Muscle of arm (tissue), 12 donors: ENCODE results near the gene ATG13. TPM values are rescaled to one million over a fixed set of nuclear protein-coding genes. Genes with fewer than 3 reads are reported as not detected.

ENCODE experiments used
- DNase-seq: peaks from one replicate; pipeline ENCODE4 v3.0.0-alpha.2; 2013
- polyA plus RNA-seq, 12 donors: library from polyadenylated mRNA; unstranded; fragments of 120-200 nt; gene quantifications; one replicate each; pipeline ENCODE4 v1.2.1, GENCODE V29; 2013; ENCODE audit not compliant: insufficient read length in 12 of 12

ATG13 gene
- polyA plus RNA-seq, 12 donors, result 21.5 to 47.2 (median 35.9) TPM; not detected in 1

DNA sequence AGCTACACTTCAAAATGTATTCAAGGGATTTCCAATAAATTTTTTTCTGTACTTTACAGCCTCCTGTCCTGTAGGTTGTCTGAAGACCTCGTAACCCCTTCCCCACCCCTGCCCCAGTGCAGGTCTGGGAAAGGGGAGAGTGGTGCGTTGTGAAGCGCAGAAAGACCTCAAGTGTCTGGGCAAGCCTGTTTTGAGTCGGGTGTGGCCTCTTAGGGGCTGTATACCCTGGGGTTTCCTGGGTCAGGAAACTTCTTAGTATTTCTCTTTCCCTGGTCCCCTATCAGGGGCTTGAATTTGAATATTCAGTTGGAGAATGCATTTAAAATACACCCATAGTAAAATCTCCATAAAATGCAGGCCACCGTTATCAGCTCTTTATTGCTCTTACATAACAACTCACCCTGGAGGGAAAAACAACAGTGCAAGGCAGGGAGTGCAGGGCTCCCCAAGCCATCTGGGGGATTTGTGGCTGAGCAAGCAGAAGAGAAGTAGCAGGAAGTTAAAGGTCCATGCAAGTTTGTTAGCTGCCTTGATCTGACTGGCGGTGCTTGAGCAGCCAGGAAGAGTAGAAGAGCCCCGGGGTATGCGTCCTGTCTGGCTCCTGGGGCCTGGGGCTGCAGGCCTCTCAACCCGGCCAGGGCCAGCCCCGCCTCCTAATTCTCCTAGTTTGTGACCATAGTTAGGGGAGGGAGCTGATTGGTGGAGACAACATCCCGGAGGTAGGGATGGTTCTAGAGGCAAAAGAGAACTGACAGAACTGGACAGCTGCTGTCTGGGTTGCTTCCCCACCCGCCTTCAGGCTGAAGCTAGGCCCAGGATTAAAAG lies 57.3 kb downstream of the ATG13 start:
- peak; percentile 51 for DNase-seq

GRCh38 chr11:46675288-46675851 lies 58.0 kb downstream of the ATG13 start:
- peak; percentile 36 for DNase-seq

GRCh38 chr11:46675949-46676348 lies 58.6 kb downstream of the ATG13 start:
- no peak for DNase-seq

GRCh38 chr11:46676436-46677158 lies 59.2 kb downstream of the ATG13 start:
- no peak for DNase-seq

- DNase-seq, result no peak
Measured at GRCh38 chr11:46677169-46677568, 59.8 kb downstream of the ATG13 start.

DNA sequence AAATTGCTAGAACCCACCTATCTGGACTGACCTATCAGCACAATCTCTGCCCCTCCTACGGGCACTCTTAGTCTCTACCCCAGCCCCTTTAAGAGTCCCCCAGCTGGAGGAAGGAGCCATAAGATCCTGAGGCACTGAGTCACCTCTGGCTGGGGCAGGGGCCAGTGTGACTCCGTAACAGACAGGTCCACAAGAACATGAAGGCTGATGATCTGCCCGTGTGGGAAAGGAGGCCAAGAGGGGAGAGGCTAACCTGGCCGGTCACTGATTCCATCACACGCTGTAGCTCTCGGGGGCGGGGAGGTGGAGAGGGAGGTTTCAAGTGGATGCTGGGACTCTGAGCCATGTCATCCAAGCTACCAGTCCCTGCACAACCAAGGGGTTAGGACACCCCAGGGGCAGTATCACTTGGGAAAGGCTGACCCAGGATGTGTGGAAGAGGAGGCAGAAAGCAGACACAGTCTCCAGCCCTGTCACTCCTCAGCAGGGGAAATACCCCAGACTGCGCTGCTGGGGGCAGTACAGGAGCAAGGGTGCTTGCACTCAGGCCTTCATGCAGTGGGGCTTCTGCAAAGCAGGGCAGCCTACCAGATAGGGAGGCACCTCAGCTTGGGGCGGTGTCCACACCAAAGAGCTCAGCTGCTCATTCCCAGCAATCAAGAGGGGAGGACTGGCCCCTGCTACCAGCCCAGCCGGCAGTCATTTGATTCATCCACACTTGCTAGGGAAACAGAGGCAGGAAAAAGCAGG lies 60.8 kb downstream of the ATG13 start:
- no peak for DNase-seq

DNA sequence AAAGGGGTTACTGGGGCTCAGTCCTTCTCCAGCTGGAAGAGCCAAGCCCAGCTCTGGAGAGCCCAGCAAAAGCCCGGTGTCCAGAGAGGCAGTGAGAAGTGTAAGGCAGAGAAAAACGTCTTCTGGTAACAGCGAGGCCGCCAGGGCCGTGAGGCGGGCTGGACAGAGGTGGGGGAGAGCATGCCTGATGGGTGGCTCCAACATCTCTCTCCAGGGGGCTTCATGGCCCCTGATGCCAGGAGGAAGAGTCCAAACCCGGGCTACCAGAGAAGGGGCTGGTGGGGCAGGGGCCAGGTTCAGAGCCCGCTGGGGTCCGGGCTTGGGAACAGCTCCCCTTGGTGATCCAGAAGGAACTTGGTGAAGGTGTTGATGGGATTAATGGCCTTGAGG lies 61.4 kb downstream of the ATG13 start:
- no peak for DNase-seq

GRCh38 chr11:46679241-46680163 lies 62.1 kb downstream of the ATG13 start:
- no peak for DNase-seq

DNA sequence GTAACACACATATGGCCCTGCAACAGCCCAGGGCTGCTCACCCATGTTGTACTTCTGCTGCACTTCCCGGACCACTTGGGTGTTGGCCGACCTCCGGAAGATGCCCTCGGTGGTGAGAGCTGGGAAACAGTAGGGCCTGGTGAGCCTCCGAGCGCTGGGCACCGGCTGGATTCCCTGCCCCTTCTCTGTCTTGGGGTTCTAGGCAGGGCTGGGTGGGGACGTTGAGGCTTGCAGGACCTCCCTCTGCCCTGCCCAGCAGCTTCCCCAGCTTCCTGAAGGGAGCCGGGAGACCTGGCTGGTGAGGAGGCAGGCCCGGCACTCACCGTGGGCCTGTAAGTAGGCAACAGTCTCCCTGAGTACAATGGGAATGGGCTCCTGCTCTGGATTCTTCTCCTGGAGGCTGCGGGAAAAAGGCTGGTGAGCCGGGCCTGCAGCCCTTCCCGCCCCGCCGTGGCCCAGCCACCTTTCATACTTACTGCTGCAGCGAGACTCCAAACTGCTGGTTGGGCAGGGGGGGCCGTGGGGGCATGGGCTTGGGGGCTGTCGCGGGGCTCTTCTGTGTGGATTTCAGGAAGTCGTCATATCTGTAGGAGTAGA lies 62.9 kb downstream of the ATG13 start:
- DNase-seq, result no peak

DNA sequence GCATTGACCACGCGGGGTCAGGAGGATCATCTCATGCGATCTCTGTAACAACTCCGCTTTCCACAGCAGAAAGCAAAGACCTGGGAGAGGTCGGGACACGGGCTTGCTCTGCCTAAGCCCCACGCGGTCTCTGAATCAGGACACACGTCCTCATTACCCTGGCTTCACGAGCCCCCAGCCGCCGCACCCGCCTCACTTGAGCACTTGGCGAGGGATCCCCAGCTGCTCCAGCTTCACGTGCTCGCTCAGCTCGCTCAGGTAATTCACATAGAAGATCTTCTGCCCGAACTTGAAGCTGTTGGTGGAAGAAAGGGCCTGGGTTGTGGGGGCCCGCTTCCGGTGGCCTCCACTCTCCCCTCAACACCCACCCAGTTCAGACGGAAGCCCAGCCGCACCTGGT lies 63.5 kb downstream of the ATG13 start:
- no peak for DNase-seq

DNA sequence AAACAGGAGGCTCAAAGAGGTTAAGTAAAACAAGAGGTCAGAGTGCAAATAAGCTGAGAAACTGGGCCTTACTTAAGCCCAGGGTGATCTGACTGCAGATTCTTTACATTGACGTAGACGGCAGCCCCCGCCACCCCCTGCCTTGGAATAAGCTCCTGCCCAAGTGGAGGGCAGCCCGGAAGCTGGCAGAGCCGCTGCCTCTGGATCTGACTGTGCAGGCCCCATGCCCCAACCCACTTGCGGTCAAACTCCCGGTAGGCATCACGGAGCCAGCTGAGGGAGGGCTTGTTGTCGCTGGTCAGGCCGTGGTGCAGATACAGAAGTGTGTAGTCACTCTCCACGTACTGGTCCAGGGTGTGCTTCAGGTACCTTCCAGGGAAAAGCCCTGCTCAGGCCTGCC lies 64.5 kb downstream of the ATG13 start:
- DNase-seq, result no peak

- no peak for DNase-seq
Measured at GRCh38 chr11:46682773-46683752, 65.7 kb downstream of the ATG13 start.

- no peak for DNase-seq
Measured at GRCh38 chr11:46684367-46684766, 67.0 kb downstream of the ATG13 start.

- no peak for DNase-seq
Measured at GRCh38 chr11:46686886-46687795, 69.8 kb downstream of the ATG13 start.

DNA sequence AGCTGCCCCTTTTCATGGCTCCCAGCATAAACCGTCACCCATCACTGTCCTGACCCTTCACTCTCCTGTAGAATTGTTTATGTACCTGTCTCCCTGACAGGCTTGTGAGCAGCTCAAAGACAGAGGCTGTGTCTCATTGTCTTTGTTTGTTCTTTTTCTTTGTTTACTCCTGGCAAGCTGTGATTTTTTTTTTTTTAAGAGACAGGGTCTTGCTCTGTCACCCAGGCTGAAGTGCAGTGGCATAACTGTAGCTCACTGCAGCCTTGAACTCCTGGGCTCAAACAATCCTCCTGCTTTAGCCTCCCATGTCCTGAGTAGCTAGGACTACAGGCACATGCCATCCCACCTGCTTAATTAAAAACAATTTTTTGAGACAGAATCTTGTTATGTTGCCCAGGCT lies 73.3 kb downstream of the ATG13 start:
- no peak for DNase-seq

- DNase-seq, result no peak
Measured at GRCh38 chr11:46692450-46692849, 75.1 kb downstream of the ATG13 start.

DNA sequence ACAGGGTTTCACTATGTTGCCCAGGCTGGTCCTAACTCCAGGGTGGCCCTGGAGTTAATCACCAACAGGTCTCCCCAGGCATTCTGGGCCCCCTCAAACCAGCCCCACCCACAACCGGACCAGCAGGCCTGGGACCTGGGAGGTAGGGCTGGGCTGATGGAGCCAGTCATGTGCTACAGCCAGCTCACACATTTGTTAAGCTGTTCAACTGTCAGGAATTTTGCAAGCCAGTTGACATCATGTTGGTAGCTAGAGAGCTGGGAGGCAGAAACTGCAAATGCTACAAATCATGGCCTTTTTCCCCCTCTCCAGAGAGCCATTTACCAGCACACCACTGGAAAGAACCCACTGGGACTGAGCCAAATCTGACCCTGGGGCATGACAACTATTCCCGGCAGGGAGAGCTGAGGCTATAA lies 76.3 kb downstream of the ATG13 start:
- no peak for DNase-seq

DNA sequence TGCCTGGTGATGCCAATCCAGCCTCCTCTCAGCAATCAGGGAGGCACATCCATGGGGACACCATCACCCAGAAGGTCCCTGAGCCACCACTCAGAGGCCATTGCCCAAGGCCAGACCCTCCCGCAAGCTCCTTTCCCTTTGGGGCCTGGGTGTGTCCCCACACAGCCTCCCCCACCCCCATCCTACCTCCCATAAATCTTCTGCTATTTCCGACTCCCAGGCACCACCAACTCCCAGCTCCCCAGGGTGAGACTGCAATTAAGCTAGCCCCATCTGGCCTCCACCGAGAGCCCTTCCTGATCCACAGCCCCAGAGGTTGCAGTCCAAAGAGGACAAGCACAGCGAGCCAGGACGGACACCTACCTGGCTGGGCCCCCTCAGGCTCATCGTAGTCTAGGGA lies 76.7 kb downstream of the ATG13 start:
- no peak for DNase-seq
